GM18951 (cell line): ENCODE measurements around the gene CILP2.

Experiments used
- POLR2A ChIP-seq: IDR thresholded peaks from 4 replicates; pipeline ENCODE4 v1.6.1; 2011; ENCODE audit warnings: mild to moderate bottlenecking; ENCODE audit not compliant: insufficient read length, insufficient read depth; ENCODE audit errors: extremely low read depth
- in situ Hi-C: fragments of 300-500 bp; cut with MboI; formaldehyde crosslinking; loops from one replicate; pipeline ENCODE4 v1.12.0; 2022; ENCODE audit warnings: low sequenced_read_pairs, mixed read lengths, inconsistent platforms; ENCODE audit not compliant: unreplicated experiment

The CILP2 gene

GRCh38 chr19:19528721-19529490, 9.2 kb upstream of the CILP2 start, which contains the start of gene YJEFN3:
TSS of gene YJEFN3 (plus strand) at chr19:19528911. CDS start at chr19:19528933, 22 bp downstream.
- TF ChIP-seq POLR2A: no peak
- in situ Hi-C loops: loop anchor here (25.0 kb wide), 1 partner anchor 433 kb away; no protein-coding TSS in a partner anchor

DNA sequence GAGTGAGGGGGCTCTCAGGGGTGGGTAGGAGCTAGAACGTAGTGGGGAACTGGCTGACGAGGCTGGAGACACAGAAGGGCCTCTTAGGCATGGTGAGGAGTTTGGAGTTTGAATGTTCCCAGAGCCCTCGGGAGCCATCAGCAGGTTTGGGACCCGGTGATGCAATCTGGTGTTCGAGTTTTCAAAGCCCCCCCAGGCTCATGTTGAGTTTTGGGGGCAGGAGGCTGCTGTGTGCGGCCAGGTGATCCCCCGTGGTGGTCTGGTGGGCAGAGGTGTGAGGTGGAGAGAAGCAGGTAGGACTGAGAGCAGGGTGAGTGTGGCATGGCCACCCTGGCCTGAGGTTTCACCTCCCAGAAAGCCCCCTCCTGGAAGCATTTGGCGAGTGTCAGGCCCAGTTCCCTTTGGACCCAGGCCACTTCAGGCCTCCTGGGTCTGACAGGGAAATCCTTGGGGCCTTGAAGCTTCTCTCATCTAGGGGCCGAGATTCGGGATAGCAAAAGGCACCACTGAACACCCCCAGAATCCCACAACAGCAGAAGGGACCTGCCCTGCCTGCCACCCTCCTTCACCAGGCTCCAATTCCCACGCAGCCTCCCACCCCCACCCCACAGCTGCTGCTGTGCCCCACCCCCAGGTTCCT, 8.2 kb upstream of the CILP2 start:
- no peak for TF ChIP-seq POLR2A
- in situ Hi-C loops: loop anchor here (5.0 to 25.0 kb wide), 2 partner anchors 112 to 432 kb away; partner anchors contain the start of gene GMIP

DNA sequence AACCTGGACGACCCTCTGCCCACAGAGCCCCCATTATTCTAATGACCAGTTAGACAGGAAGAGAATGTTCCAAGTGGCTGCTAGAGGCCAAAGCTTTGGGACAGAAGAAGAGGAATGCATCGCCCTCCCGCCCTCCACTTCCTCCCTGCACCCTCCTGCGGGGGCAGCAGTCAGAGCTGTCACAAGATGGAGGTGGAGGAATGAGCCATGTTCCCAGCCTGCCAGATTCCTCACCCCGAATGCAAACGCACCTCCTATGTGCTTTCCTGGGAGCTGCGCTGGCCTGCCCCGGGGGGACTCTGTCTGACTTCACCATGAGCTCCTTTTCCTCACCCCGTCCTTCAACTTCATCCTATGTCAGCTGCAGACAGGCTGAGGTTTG, 7.7 kb upstream of the CILP2 start:
- in situ Hi-C loops: loop anchor here (5.0 to 25.0 kb wide), 2 partner anchors 112 to 432 kb away; partner anchors contain the start of gene GMIP
- TF ChIP-seq POLR2A: no peak

DNA sequence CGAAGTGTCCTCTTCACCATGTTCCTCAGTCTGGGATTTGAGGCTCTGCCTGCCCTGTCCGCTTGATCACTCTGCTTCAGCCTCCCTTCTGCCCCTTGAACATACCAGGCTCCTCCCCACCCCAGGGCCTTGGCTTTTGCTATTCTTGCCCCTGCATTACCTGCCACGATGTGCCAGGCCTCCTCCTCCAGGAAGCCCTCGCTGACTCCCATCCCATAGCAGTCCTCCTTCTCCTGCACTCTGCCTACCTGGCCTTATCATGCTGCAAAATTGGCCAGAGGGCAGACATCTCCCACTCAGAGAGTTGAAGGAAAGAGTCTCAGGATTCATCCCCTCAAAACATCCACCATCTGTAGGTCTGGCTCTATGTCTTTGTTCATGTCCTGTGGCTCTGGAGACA, 7.2 kb upstream of the CILP2 start:
- in situ Hi-C loops: loop anchor here (5.0 to 25.0 kb wide), 2 partner anchors 111 to 431 kb away; partner anchors contain the start of gene GMIP
- TF ChIP-seq POLR2A: no peak

- in situ Hi-C loops: loop anchor here (5.0 to 25.0 kb wide), 2 partner anchors 110 to 430 kb away; partner anchors contain the start of gene GMIP
Observed at GRCh38 chr19:19531951-19532805, 5.9 kb upstream of the CILP2 start.

GRCh38 chr19:19532806-19533701, 5.0 kb upstream of the CILP2 start:
- in situ Hi-C loops: loop anchor here (5.0 to 25.0 kb wide), 2 partner anchors 109 to 429 kb away; partner anchors contain the start of gene GMIP
- no peak for TF ChIP-seq POLR2A

More at GRCh38 chr19:19531951-19532805, 5.9 kb upstream of the CILP2 start:
- TF ChIP-seq POLR2A: peak; percentile 19

DNA sequence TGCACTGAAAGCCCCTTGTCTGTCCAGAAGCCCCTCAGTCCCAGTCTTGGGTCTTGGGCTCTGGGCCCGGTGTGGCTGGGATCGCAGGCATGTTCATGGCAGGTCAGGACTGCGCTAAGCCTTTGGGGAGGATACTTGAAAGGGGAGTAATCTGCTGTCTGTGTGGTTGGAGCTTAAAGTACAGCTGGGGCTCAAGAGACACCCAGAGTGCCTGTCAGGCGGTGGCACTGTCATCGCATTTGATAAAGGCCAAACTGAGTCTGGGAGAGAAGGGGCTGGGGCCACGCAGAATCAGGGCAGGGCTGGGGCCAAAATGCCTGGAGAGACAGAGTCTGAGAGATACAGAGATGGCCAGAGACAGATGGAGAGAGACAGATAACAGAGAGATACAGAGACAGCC, 4.2 kb upstream of the CILP2 start:
- in situ Hi-C loops: loop anchor here (5.0 to 25.0 kb wide), 2 partner anchors 108 to 428 kb away; partner anchors contain the start of gene GMIP
- no peak for TF ChIP-seq POLR2A

DNA sequence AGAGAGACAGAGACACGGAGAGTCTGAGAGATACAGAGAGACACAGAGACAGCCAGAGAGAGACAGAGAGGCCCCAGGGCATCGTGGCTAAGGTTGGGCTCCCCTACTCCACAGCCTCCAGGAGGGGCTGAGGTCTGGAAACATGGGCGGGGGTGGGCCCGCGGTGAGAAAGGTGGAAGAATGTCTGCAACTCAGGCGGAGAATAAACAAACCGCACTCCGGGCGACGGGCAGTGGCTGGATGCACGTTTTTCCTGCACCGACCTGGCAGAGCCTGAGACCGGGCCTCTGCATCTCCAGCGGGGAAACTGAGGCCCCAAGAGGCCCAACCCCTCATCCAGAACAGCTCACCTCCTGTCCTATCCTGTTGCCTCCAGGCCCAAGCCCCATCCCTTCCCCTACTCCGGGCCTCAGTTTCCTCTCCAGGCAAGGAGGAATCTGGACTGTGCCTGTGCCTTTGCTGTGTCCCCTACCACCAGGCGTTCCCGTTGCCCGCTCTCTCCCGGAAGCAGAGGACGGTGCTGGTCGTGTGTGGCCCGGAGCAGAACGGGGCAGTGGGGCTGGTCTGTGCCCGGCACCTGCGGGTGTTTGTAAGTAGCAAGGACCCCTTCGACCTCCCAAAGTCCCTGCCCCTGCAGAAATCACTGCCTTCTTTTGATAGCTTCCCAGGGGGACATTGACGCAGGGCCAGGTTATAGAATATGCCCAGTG, 3.4 kb upstream of the CILP2 start:
- TF ChIP-seq POLR2A: no peak
- in situ Hi-C loops: loop anchor here (5.0 to 25.0 kb wide), 2 partner anchors 108 to 428 kb away; partner anchors contain the start of gene GMIP

- in situ Hi-C loops: loop anchor here (25.0 kb wide), 1 partner anchor 427 kb away; no protein-coding TSS in a partner anchor
- TF ChIP-seq POLR2A: no peak
Observed at GRCh38 chr19:19535311-19536191, 2.5 kb upstream of the CILP2 start.
